ENCODE data around the gene FGF1.

FGF1 gene

GRCh38 chr5:142664636-142665035 lies 21.3 kb downstream of the FGF1 start:
- Mint-ChIP-seq H3K9me3 (no peaks in the 10 kb centered on the region), H3K4me1 (ENCODE audit: low read depth) (no peaks in the 10 kb centered on the region), H3K4me3 (no peak overlapping the region), H3K27ac (no peak overlapping the region), H3K27me3 (peaks cover 5% of the 10 kb centered on the region), H3K36me3 (ENCODE audit: low read depth) (no peaks in the 10 kb centered on the region)

GRCh38 chr5:142664067-142664466 lies 21.8 kb downstream of the FGF1 start:
- H3K27ac Mint-ChIP-seq, result no peak overlapping the region
- H3K27me3 Mint-ChIP-seq, result peaks cover 5% of the 10 kb centered on the region
- H3K36me3 Mint-ChIP-seq (ENCODE audit: low read depth), result no peaks in the 10 kb centered on the region
- H3K4me1 Mint-ChIP-seq (ENCODE audit: low read depth), result no peaks in the 10 kb centered on the region
- H3K9me3 Mint-ChIP-seq, result no peaks in the 10 kb centered on the region
- no peak overlapping the region for H3K4me3 Mint-ChIP-seq

- H3K27me3 Mint-ChIP-seq, result peaks cover 5% of the 10 kb centered on the region
- H3K36me3 Mint-ChIP-seq (ENCODE audit: low read depth), result no peaks in the 10 kb centered on the region
- no peak overlapping the region for H3K27ac Mint-ChIP-seq
- no peaks in the 10 kb centered on the region for H3K9me3 Mint-ChIP-seq
- H3K4me3 Mint-ChIP-seq, result no peak overlapping the region
- H3K4me1 Mint-ChIP-seq (ENCODE audit: low read depth), result no peaks in the 10 kb centered on the region
Observed at GRCh38 chr5:142663246-142663645, 22.6 kb downstream of the FGF1 start.

- Mint-ChIP-seq H3K27me3 (peaks cover 9% of the 10 kb centered on the region), H3K4me1 (ENCODE audit: low read depth) (no peaks in the 10 kb centered on the region), H3K4me3 (no peak overlapping the region), H3K27ac (no peak overlapping the region), H3K9me3 (no peaks in the 10 kb centered on the region), H3K36me3 (ENCODE audit: low read depth) (no peaks in the 10 kb centered on the region)
Observed at GRCh38 chr5:142661957-142662356, 23.9 kb downstream of the FGF1 start.

GRCh38 chr5:142661143-142661542 lies 24.7 kb downstream of the FGF1 start:
- Mint-ChIP-seq H3K36me3 (ENCODE audit: low read depth) (no peaks in the 10 kb centered on the region), H3K9me3 (no peaks in the 10 kb centered on the region), H3K4me3 (no peak overlapping the region), H3K4me1 (ENCODE audit: low read depth) (no peaks in the 10 kb centered on the region), H3K27ac (no peak overlapping the region), H3K27me3 (peaks cover 9% of the 10 kb centered on the region)

- no peaks in the 10 kb centered on the region for H3K4me1 Mint-ChIP-seq (ENCODE audit: low read depth)
Observed at GRCh38 chr5:142660731-142661130, 25.2 kb downstream of the FGF1 start.

GRCh38 chr5:142660196-142660595 lies 25.7 kb downstream of the FGF1 start:
- Mint-ChIP-seq H3K4me1 (ENCODE audit: low read depth) (no peaks in the 10 kb centered on the region), H3K27me3 (peaks cover 14% of the 10 kb centered on the region), H3K9me3 (no peaks in the 10 kb centered on the region), H3K27ac (no peak overlapping the region), H3K4me3 (no peak overlapping the region), H3K36me3 (ENCODE audit: low read depth) (no peaks in the 10 kb centered on the region)

More at GRCh38 chr5:142660731-142661130, 25.2 kb downstream of the FGF1 start:
- Mint-ChIP-seq H3K4me3 (no peak overlapping the region), H3K9me3 (no peaks in the 10 kb centered on the region), H3K27me3 (peaks cover 9% of the 10 kb centered on the region), H3K27ac (no peak overlapping the region), H3K36me3 (ENCODE audit: low read depth) (no peaks in the 10 kb centered on the region)

- Mint-ChIP-seq H3K27ac (no peak overlapping the region), H3K36me3 (ENCODE audit: low read depth) (no peaks in the 10 kb centered on the region), H3K4me3 (no peak overlapping the region), H3K9me3 (no peaks in the 10 kb centered on the region), H3K4me1 (ENCODE audit: low read depth) (no peaks in the 10 kb centered on the region), H3K27me3 (peaks cover 17% of the 10 kb centered on the region)
Observed at GRCh38 chr5:142659405-142659804, 26.5 kb downstream of the FGF1 start.

- H3K9me3 Mint-ChIP-seq, result no peaks in the 10 kb centered on the region
- no peaks in the 10 kb centered on the region for H3K36me3 Mint-ChIP-seq (ENCODE audit: low read depth)
- no peak overlapping the region for H3K4me3 Mint-ChIP-seq
- H3K4me1 Mint-ChIP-seq (ENCODE audit: low read depth), result no peaks in the 10 kb centered on the region
- H3K27me3 Mint-ChIP-seq, result peaks cover 17% of the 10 kb centered on the region
- H3K27ac Mint-ChIP-seq, result no peak overlapping the region
Observed at GRCh38 chr5:142658278-142658677, 27.6 kb downstream of the FGF1 start.

- H3K36me3 Mint-ChIP-seq (ENCODE audit: low read depth), result no peaks in the 10 kb centered on the region
- no peaks in the 10 kb centered on the region for H3K9me3 Mint-ChIP-seq
- H3K4me1 Mint-ChIP-seq (ENCODE audit: low read depth), result no peaks in the 10 kb centered on the region
- peaks cover 17% of the 10 kb centered on the region for H3K27me3 Mint-ChIP-seq
- no peak overlapping the region for H3K4me3 Mint-ChIP-seq
- no peak overlapping the region for H3K27ac Mint-ChIP-seq
Observed at GRCh38 chr5:142657446-142657845, 28.4 kb downstream of the FGF1 start.

GRCh38 chr5:142655339-142656267 lies 30.3 kb downstream of the FGF1 start:
- Mint-ChIP-seq H3K27ac (no peak overlapping the region), H3K36me3 (ENCODE audit: low read depth) (no peaks in the 10 kb centered on the region), H3K9me3 (no peaks in the 10 kb centered on the region), H3K27me3 (peaks cover 15% of the 10 kb centered on the region), H3K4me3 (no peak overlapping the region), H3K4me1 (ENCODE audit: low read depth) (no peaks in the 10 kb centered on the region)

- H3K4me1 Mint-ChIP-seq (ENCODE audit: low read depth), result no peaks in the 10 kb centered on the region
- peaks cover 12% of the 10 kb centered on the region for H3K27me3 Mint-ChIP-seq
- no peaks in the 10 kb centered on the region for H3K9me3 Mint-ChIP-seq
- no peak overlapping the region for H3K4me3 Mint-ChIP-seq
- no peak overlapping the region for H3K27ac Mint-ChIP-seq
- no peaks in the 10 kb centered on the region for H3K36me3 Mint-ChIP-seq (ENCODE audit: low read depth)
Observed at GRCh38 chr5:142654578-142655058, 31.3 kb downstream of the FGF1 start.

- H3K27ac Mint-ChIP-seq, result no peak overlapping the region
- peaks cover 12% of the 10 kb centered on the region for H3K27me3 Mint-ChIP-seq
- H3K4me3 Mint-ChIP-seq, result no peak overlapping the region
- H3K36me3 Mint-ChIP-seq (ENCODE audit: low read depth), result no peaks in the 10 kb centered on the region
- no peaks in the 10 kb centered on the region for H3K9me3 Mint-ChIP-seq
- H3K4me1 Mint-ChIP-seq (ENCODE audit: low read depth), result no peaks in the 10 kb centered on the region
Observed at GRCh38 chr5:142653321-142653720, 32.6 kb downstream of the FGF1 start.

- no peak overlapping the region for H3K4me3 Mint-ChIP-seq
- H3K36me3 Mint-ChIP-seq (ENCODE audit: low read depth), result no peaks in the 10 kb centered on the region
- no peaks in the 10 kb centered on the region for H3K4me1 Mint-ChIP-seq (ENCODE audit: low read depth)
- peaks cover 10% of the 10 kb centered on the region for H3K27me3 Mint-ChIP-seq
- no peak overlapping the region for H3K27ac Mint-ChIP-seq
- H3K9me3 Mint-ChIP-seq, result no peaks in the 10 kb centered on the region
Observed at GRCh38 chr5:142652563-142652962, 33.3 kb downstream of the FGF1 start.

GRCh38 chr5:142650881-142651280 lies 35.0 kb downstream of the FGF1 start:
- Mint-ChIP-seq H3K27ac (no peak overlapping the region), H3K36me3 (ENCODE audit: low read depth) (no peaks in the 10 kb centered on the region), H3K4me3 (no peak overlapping the region), H3K27me3 (peaks cover 7% of the 10 kb centered on the region), H3K9me3 (no peaks in the 10 kb centered on the region), H3K4me1 (ENCODE audit: low read depth) (no peaks in the 10 kb centered on the region)

GRCh38 chr5:142650060-142650459 lies 35.8 kb downstream of the FGF1 start:
- H3K27me3 Mint-ChIP-seq, result peaks cover 5% of the 10 kb centered on the region
- H3K36me3 Mint-ChIP-seq (ENCODE audit: low read depth), result no peaks in the 10 kb centered on the region
- H3K4me3 Mint-ChIP-seq, result no peak overlapping the region
- no peaks in the 10 kb centered on the region for H3K9me3 Mint-ChIP-seq
- H3K4me1 Mint-ChIP-seq (ENCODE audit: low read depth), result no peaks in the 10 kb centered on the region
- H3K27ac Mint-ChIP-seq, result no peak overlapping the region
